Panc1 (cell line): ENCODE results near the gene TLE1. TPM values are rescaled to one million over a fixed set of nuclear protein-coding genes. Genes with fewer than 3 reads are reported as not detected.

Source experiments
- ATAC-seq: fragments of 200-7000 bp; cut with Tn5 transposase; 2 replicates; pipeline ENCODE4 v1.9.1; 2020; ENCODE audit warnings: mild to moderate bottlenecking, moderate library complexity
- BruUV-seq: library from RNA; stranded (reverse); fragments of 400-500 nt; replicated peaks from 2 replicates; lab custom pipeline; 2021; lab: Mats Ljungman, UMichigan
- CTCF ChIA-PET: fragments of 300-600 bp; sonication (Branson Sonifier 250); formaldehyde crosslinking; loops from one replicate; lab custom pipeline; 2022; ENCODE audit warnings: antibody characterized with exemption; lab: Charles Lee
- POLR2A ChIA-PET: fragments of 300-600 bp; sonication (Branson Sonifier 250); formaldehyde crosslinking; loops from one replicate; lab custom pipeline; 2022; ENCODE audit warnings: antibody characterized with exemption; lab: Charles Lee
- DNase-seq: peaks from one replicate; pipeline ENCODE4 v3.0.0-alpha.2; 2010; ENCODE audit warnings: low read depth, low spot score
- H3K27ac ChIP-seq: 2 replicates; pipeline ENCODE4 v1.5.1; 2011; ENCODE audit warnings: mild to moderate bottlenecking, low read length, inconsistent platforms
- H3K27me3 ChIP-seq: fragments of 200-500 bp; sonication (Bioruptor generic); 2 replicates; pipeline ENCODE4 v1.6.0; 2014; ENCODE audit warnings: low read length, inconsistent platforms; ENCODE audit not compliant: control insufficient read depth, insufficient read depth
- H3K36me3 ChIP-seq: fragments of 200-500 bp; sonication (Bioruptor generic); 2 replicates; pipeline ENCODE4 v1.5.1; 2014; ENCODE audit warnings: inconsistent platforms, mild to moderate bottlenecking, low read length, moderate library complexity; ENCODE audit not compliant: control insufficient read depth, insufficient read depth
- H3K4me1 ChIP-seq: 2 replicates; pipeline ENCODE4 v1.5.1; 2011; ENCODE audit warnings: inconsistent platforms, mild to moderate bottlenecking, low read length, moderate library complexity; ENCODE audit not compliant: control insufficient read depth, insufficient read depth
- H3K4me3 ChIP-seq, 2 experiments: 2 replicates each; pipeline ENCODE4 v1.5.1; 2011 to 2012; ENCODE audit warnings: low read depth in 2 of 2, low read length in 2 of 2, mild to moderate bottlenecking in 2 of 2, inconsistent platforms in 1 of 2, moderate library complexity in 1 of 2
- H3K9me3 ChIP-seq: fragments of 200-500 bp; sonication (Bioruptor generic); 2 replicates; pipeline ENCODE4 v1.5.1; 2014; ENCODE audit warnings: low read depth, mild to moderate bottlenecking, inconsistent platforms, low read length, moderate library complexity; ENCODE audit not compliant: control insufficient read depth, insufficient read depth
- POLR2AphosphoS5 ChIP-seq: IDR thresholded peaks from 2 replicates; pipeline ENCODE4 v1.6.1; 2012; ENCODE audit warnings: mild to moderate bottlenecking, low read depth, low read length, moderate library complexity
- SIN3A ChIP-seq: IDR thresholded peaks from 2 replicates; pipeline ENCODE4 v1.6.1; 2012; ENCODE audit warnings: low read depth, mild to moderate bottlenecking, low read length, moderate library complexity, borderline replicate concordance; ENCODE audit not compliant: insufficient read depth
- TCF7L2 ChIP-seq: IDR thresholded peaks from 2 replicates; pipeline ENCODE4 v1.6.1; 2011; ENCODE audit warnings: mild to moderate bottlenecking, low read depth, low read length, inconsistent platforms
- in situ Hi-C: cut with HindIII; loops from 2 replicates; pipeline ENCODE4 v1.10.0; 2016; ENCODE audit warnings: low sequenced_read_pairs, low pct_unique_long_range_greater_than_20kb
- intact Hi-C: fragments of 100-400 bp; cut with micrococcal nuclease; formaldehyde crosslinking; loops from one replicate; pipeline ENCODE4 v1.10.0; 2022; ENCODE audit not compliant: unreplicated experiment
- total RNA-seq: library from RNA; stranded (reverse); gene quantifications from one replicate; pipeline ENCODE4 v1.2.1, GENCODE V29; 2021; ENCODE audit not compliant: unreplicated experiment
- TF ChIP-seq, protein P1 (sequence below): fragments of 450-650 bp; IDR thresholded peaks from 2 replicates; pipeline ENCODE4 v1.5.1; 2017; ENCODE audit warnings: mild to moderate bottlenecking
- TF ChIP-seq, protein P2 (sequence below), 2 experiments: IDR thresholded peaks; 2 replicates each; pipeline ENCODE4 v1.6.1; 2011 to 2012; ENCODE audit warnings: low read depth in 2 of 2, control low read depth in 1 of 2, low read length in 1 of 2, mild to moderate bottlenecking in 1 of 2, moderate library complexity in 1 of 2; ENCODE audit not compliant: insufficient read depth in 1 of 2

Gene TLE1
- total RNA-seq, 1 experiment from 2014 or later: 12.9 TPM

DNA sequence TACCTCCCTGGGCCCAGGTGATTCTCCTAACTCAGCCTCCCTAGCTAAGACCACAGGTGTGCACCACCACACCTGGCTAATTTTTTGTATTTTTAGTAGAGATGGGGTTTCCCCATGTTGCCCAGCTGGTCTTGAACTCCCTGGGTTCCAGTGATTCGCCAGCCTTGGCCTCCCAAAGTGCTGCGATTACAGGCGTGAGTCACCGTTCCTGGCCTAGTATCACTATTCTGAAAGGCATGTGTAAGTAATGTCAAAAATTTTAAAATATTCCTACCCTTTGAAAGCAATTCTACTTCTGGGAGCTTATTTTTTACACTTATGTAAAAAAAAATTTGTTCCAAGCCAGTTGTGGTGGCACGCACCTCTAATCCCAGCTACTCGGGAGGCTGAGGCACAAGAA is 27.1 kb upstream of the TLE1 start:
- H3K36me3 ChIP-seq: no peaks in the 10 kb centered on the region
- CTCF ChIA-PET: no interaction called here
- no peak overlapping the region for H3K27ac ChIP-seq
- in situ Hi-C loops (no loop called here), intact Hi-C loops (no loop called here)
- POLR2A ChIA-PET: no interaction called here
- H3K9me3 ChIP-seq: no peaks in the 10 kb centered on the region
- no peak overlapping the region for H3K4me3 ChIP-seq
- H3K4me1 ChIP-seq: no peaks in the 10 kb centered on the region
- DNase-seq (no peak), ATAC-seq (no peak)
- TF ChIP-seq, protein P1, sequence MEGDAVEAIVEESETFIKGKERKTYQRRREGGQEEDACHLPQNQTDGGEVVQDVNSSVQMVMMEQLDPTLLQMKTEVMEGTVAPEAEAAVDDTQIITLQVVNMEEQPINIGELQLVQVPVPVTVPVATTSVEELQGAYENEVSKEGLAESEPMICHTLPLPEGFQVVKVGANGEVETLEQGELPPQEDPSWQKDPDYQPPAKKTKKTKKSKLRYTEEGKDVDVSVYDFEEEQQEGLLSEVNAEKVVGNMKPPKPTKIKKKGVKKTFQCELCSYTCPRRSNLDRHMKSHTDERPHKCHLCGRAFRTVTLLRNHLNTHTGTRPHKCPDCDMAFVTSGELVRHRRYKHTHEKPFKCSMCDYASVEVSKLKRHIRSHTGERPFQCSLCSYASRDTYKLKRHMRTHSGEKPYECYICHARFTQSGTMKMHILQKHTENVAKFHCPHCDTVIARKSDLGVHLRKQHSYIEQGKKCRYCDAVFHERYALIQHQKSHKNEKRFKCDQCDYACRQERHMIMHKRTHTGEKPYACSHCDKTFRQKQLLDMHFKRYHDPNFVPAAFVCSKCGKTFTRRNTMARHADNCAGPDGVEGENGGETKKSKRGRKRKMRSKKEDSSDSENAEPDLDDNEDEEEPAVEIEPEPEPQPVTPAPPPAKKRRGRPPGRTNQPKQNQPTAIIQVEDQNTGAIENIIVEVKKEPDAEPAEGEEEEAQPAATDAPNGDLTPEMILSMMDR: no peak
- TF ChIP-seq TCF7L2: no peak
- no peak for TF ChIP-seq POLR2AphosphoS5
- TF ChIP-seq, protein P2, sequence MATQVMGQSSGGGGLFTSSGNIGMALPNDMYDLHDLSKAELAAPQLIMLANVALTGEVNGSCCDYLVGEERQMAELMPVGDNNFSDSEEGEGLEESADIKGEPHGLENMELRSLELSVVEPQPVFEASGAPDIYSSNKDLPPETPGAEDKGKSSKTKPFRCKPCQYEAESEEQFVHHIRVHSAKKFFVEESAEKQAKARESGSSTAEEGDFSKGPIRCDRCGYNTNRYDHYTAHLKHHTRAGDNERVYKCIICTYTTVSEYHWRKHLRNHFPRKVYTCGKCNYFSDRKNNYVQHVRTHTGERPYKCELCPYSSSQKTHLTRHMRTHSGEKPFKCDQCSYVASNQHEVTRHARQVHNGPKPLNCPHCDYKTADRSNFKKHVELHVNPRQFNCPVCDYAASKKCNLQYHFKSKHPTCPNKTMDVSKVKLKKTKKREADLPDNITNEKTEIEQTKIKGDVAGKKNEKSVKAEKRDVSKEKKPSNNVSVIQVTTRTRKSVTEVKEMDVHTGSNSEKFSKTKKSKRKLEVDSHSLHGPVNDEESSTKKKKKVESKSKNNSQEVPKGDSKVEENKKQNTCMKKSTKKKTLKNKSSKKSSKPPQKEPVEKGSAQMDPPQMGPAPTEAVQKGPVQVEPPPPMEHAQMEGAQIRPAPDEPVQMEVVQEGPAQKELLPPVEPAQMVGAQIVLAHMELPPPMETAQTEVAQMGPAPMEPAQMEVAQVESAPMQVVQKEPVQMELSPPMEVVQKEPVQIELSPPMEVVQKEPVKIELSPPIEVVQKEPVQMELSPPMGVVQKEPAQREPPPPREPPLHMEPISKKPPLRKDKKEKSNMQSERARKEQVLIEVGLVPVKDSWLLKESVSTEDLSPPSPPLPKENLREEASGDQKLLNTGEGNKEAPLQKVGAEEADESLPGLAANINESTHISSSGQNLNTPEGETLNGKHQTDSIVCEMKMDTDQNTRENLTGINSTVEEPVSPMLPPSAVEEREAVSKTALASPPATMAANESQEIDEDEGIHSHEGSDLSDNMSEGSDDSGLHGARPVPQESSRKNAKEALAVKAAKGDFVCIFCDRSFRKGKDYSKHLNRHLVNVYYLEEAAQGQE (IDR thresholded peaks at IDR 0.05; ENCODE audit: insufficient read depth in 1 of 2, low read depth in 2 of 2, low read length in 1 of 2): no peak
- no peak for TF ChIP-seq SIN3A
- H3K27me3 ChIP-seq: no peaks in the 10 kb centered on the region
- BruUV-seq: no TSS peak

DNA sequence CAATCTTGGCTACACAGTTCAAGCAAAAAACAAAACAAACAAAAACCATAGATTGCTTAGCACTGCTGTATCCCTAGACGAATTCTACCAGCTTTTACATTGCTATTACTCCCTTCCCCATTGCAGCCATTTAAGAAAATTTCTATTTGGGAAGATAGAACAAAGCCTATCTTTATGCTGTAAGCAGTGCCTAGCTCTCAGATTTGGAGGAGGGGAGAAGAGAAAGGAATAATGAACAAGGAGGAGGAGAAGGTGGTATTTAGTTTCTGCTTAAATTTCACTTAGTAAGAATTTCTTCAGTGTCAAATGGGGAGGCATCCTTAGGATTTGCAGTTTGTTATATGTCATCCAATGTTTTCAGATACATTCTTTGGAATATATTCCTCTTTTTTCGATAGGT is 16.2 kb upstream of the TLE1 start:
- TF ChIP-seq TCF7L2 (no peak), POLR2AphosphoS5 (no peak), SIN3A (no peak)
- TF ChIP-seq, protein P2 (IDR thresholded peaks at IDR 0.05; ENCODE audit: insufficient read depth in 1 of 2, low read depth in 2 of 2, low read length in 1 of 2): no peak
- TF ChIP-seq, protein P1: no peak
- in situ Hi-C loops: no loop called here
- no peaks in the 10 kb centered on the region for H3K4me1 ChIP-seq
- H3K36me3 ChIP-seq: no peaks in the 10 kb centered on the region
- ChIA-PET POLR2A (no interaction called here), CTCF (no interaction called here)
- H3K9me3 ChIP-seq: no peaks in the 10 kb centered on the region
- no peak overlapping the region for H3K27ac ChIP-seq
- intact Hi-C loops: no loop called here
- no peaks in the 10 kb centered on the region for H3K27me3 ChIP-seq
- no peak for ATAC-seq
- H3K4me3 ChIP-seq: no peak overlapping the region
- BruUV-seq: no TSS peak
- DNase-seq: no peak
